ENCODE measurements around the gene IL6ST. TPM values are rescaled to one million over a fixed set of nuclear protein-coding genes. Genes with fewer than 3 reads are reported as not detected.

IL6ST gene
- total and polyA plus RNA-seq, 2 donors = 75.9 to 457 TPM

GRCh38 chr5:55900068-55900467, 94.7 kb downstream of the IL6ST start:
- no peak for DNase-seq (ENCODE audit: extremely low spot score)
- Histone ChIP-seq H3K27ac (ENCODE audit: low read depth) (no peak overlapping the region), H3K4me1 (ENCODE audit: insufficient read depth) (no peaks in the 10 kb centered on the region), H3K36me3 (ENCODE audit: insufficient read depth) (no peaks in the 10 kb centered on the region), H3K4me3 (ENCODE audit: low read depth, low read length) (no peak overlapping the region)
- 92% methylated on average over 1 of the region's 1 CpG for WGBS

GRCh38 chr5:55899344-55899743, 95.4 kb downstream of the IL6ST start:
- H3K36me3 ChIP-seq (ENCODE audit: insufficient read depth) = no peaks in the 10 kb centered on the region
- H3K4me3 ChIP-seq (ENCODE audit: low read depth, low read length) = no peak overlapping the region
- DNase-seq (ENCODE audit: extremely low spot score) = no peak
- no peak overlapping the region for H3K27ac ChIP-seq (ENCODE audit: low read depth)
- H3K4me1 ChIP-seq (ENCODE audit: insufficient read depth) = no peaks in the 10 kb centered on the region
- 88% methylated on average over 6 of the region's 6 CpGs for WGBS

GRCh38 chr5:55897905-55898304, 96.9 kb downstream of the IL6ST start:
- no peak overlapping the region for H3K27ac ChIP-seq (ENCODE audit: low read depth)
- DNase-seq (ENCODE audit: extremely low spot score) = no peak

GRCh38 chr5:55897206-55897894, 97.4 kb downstream of the IL6ST start:
- no peaks in the 10 kb centered on the region for H3K4me1 ChIP-seq (ENCODE audit: insufficient read depth)
- DNase-seq (ENCODE audit: extremely low spot score) = no peak
- H3K36me3 ChIP-seq (ENCODE audit: insufficient read depth) = no peaks in the 10 kb centered on the region
- H3K4me3 ChIP-seq (ENCODE audit: low read depth, low read length) = no peak overlapping the region
- WGBS = 77% methylated on average over 8 of the region's 8 CpGs
- no peak overlapping the region for H3K27ac ChIP-seq (ENCODE audit: low read depth)

More at GRCh38 chr5:55897905-55898304, 96.9 kb downstream of the IL6ST start:
- no peak overlapping the region for H3K4me3 ChIP-seq (ENCODE audit: low read depth, low read length)
- no peaks in the 10 kb centered on the region for H3K36me3 ChIP-seq (ENCODE audit: insufficient read depth)
- no peaks in the 10 kb centered on the region for H3K4me1 ChIP-seq (ENCODE audit: insufficient read depth)
- WGBS = 77% methylated on average over 14 of the region's 14 CpGs

- no peak for DNase-seq (ENCODE audit: extremely low spot score)
- H3K36me3 ChIP-seq (ENCODE audit: insufficient read depth) = no peaks in the 10 kb centered on the region
- 82% methylated on average over 2 of the region's 2 CpGs for WGBS
- H3K4me3 ChIP-seq (ENCODE audit: low read depth, low read length) = no peak overlapping the region
- no peaks in the 10 kb centered on the region for H3K4me1 ChIP-seq (ENCODE audit: insufficient read depth)
- no peak overlapping the region for H3K27ac ChIP-seq (ENCODE audit: low read depth)
These were observed 98.1 kb downstream of the IL6ST start for GRCh38 chr5:55896663-55897062.

GRCh38 chr5:55896238-55896637, 98.5 kb downstream of the IL6ST start:
- H3K4me1 ChIP-seq (ENCODE audit: insufficient read depth) = no peaks in the 10 kb centered on the region
- H3K27ac ChIP-seq (ENCODE audit: low read depth) = no peak overlapping the region
- H3K4me3 ChIP-seq (ENCODE audit: low read depth, low read length) = no peak overlapping the region
- DNase-seq (ENCODE audit: extremely low spot score) = no peak
- no peaks in the 10 kb centered on the region for H3K36me3 ChIP-seq (ENCODE audit: insufficient read depth)
- 96% methylated on average over 2 of the region's 2 CpGs for WGBS

- no peaks in the 10 kb centered on the region for H3K4me1 ChIP-seq (ENCODE audit: insufficient read depth)
- no peak overlapping the region for H3K27ac ChIP-seq (ENCODE audit: low read depth)
- 76% methylated on average over 3 of the region's 3 CpGs for WGBS
- DNase-seq (ENCODE audit: extremely low spot score) = no peak
- no peaks in the 10 kb centered on the region for H3K36me3 ChIP-seq (ENCODE audit: insufficient read depth)
- H3K4me3 ChIP-seq (ENCODE audit: low read depth, low read length) = no peak overlapping the region
These were observed 99.4 kb downstream of the IL6ST start for GRCh38 chr5:55895346-55895745.

- DNase-seq (ENCODE audit: extremely low spot score) = no peak
- H3K4me1 ChIP-seq (ENCODE audit: insufficient read depth) = no peaks in the 10 kb centered on the region
- no peak overlapping the region for H3K4me3 ChIP-seq (ENCODE audit: low read depth, low read length)
- no peaks in the 10 kb centered on the region for H3K36me3 ChIP-seq (ENCODE audit: insufficient read depth)
- WGBS = 77% methylated on average over 3 of the region's 3 CpGs
- no peak overlapping the region for H3K27ac ChIP-seq (ENCODE audit: low read depth)
These were observed 100.6 kb downstream of the IL6ST start for GRCh38 chr5:55894135-55894534.

GRCh38 chr5:55892479-55892878, 102.3 kb downstream of the IL6ST start:
- DNase-seq (ENCODE audit: extremely low spot score) = no peak
- no peak overlapping the region for H3K27ac ChIP-seq (ENCODE audit: low read depth)

GRCh38 chr5:55888205-55888604, 106.6 kb downstream of the IL6ST start:
- no peak for DNase-seq (ENCODE audit: extremely low spot score)
- no peak overlapping the region for H3K4me3 ChIP-seq (ENCODE audit: low read depth, low read length)

More at GRCh38 chr5:55892479-55892878, 102.3 kb downstream of the IL6ST start:
- H3K36me3 ChIP-seq (ENCODE audit: insufficient read depth) = no peaks in the 10 kb centered on the region
- H3K4me1 ChIP-seq (ENCODE audit: insufficient read depth) = no peaks in the 10 kb centered on the region
- 59% methylated on average over 2 of the region's 2 CpGs for WGBS
- H3K4me3 ChIP-seq (ENCODE audit: low read depth, low read length) = no peak overlapping the region

GRCh38 chr5:55885359-55885758, 109.4 kb downstream of the IL6ST start:
- DNase-seq (ENCODE audit: extremely low spot score) = no peak
- 72% methylated on average over 9 of the region's 9 CpGs for WGBS
- H3K4me3 ChIP-seq (ENCODE audit: low read depth, low read length) = no peak overlapping the region
- H3K4me1 ChIP-seq (ENCODE audit: insufficient read depth) = no peaks in the 10 kb centered on the region
- H3K27ac ChIP-seq (ENCODE audit: low read depth) = no peak overlapping the region
- H3K36me3 ChIP-seq (ENCODE audit: insufficient read depth) = no peaks in the 10 kb centered on the region

More at GRCh38 chr5:55888205-55888604, 106.6 kb downstream of the IL6ST start:
- Histone ChIP-seq H3K27ac (ENCODE audit: low read depth) (no peak overlapping the region), H3K4me1 (ENCODE audit: insufficient read depth) (no peaks in the 10 kb centered on the region), H3K36me3 (ENCODE audit: insufficient read depth) (no peaks in the 10 kb centered on the region)
- WGBS = 87% methylated on average over 5 of the region's 5 CpGs

Small RNAs within 50 kb of the gene (small RNA-seq; reads per million reads assigned to genes)
- gene AC016596.1 (not detected), gene RF01210 (not detected)

Other genes with a start within 250 kb of the IL6ST start
- 0.26 TPM for gene IL31RA, start 143.6 kb downstream of the IL6ST start, total RNA-seq
- gene IL31RA, start 143.6 kb downstream of the IL6ST start, polyA plus RNA-seq = not detected
- gene ANKRD55, start 238.4 kb upstream of the IL6ST start, total RNA-seq = not detected
- gene ANKRD55, start 238.4 kb upstream of the IL6ST start, polyA plus RNA-seq = 0.05 TPM

Data from urinary bladder (tissue), 4 donors.